ENCODE measurements around the gene LYST.
"Not testable (repeated sequence)": the region's sequence is repeated elsewhere in the genome, so short reads cannot be mapped to it uniquely, and the experiment has no call there.

LYST gene

DNA sequence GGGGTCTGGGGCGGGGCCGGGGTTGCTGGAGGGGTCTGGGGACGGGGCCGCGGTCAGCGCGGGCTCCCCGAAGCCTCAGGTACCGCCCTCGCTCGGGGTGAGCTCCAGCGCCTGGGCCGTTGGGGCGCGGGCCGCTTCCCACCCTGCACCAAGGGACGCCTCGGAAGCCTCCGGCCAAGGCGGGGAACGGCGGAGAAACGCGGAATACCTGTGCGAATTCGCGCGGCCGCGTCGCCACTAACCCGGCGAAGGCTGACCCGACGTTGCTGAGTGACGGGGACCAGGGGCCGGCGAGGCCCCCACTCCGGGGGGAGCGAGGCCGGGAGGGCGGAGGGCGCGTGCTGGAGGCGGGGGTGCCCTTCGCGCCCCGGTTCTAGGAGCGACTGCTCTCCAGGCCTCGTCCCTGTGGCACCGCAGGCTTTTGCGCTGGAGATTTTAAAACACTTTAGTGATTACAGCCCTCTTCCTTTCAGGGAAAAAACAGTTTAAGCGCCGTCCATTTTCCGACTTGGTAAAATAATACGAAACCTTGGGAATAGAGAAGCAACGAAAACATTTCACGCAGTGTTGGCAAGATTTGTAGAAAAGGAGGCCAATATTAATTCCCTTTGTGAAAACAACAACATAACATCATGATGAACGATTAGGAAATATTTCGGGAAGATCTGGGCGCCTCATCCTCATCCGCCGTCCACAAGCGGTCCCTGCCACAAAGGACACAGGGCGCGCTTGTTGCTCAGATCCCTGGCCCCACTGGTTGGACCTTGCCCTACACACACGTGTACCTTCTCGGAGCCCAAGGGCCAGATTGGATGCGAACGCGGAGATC is 216.2 kb downstream of the LYST start:
- peak; percentile 48 for DNase-seq (ENCODE audit: low spot score)

DNA sequence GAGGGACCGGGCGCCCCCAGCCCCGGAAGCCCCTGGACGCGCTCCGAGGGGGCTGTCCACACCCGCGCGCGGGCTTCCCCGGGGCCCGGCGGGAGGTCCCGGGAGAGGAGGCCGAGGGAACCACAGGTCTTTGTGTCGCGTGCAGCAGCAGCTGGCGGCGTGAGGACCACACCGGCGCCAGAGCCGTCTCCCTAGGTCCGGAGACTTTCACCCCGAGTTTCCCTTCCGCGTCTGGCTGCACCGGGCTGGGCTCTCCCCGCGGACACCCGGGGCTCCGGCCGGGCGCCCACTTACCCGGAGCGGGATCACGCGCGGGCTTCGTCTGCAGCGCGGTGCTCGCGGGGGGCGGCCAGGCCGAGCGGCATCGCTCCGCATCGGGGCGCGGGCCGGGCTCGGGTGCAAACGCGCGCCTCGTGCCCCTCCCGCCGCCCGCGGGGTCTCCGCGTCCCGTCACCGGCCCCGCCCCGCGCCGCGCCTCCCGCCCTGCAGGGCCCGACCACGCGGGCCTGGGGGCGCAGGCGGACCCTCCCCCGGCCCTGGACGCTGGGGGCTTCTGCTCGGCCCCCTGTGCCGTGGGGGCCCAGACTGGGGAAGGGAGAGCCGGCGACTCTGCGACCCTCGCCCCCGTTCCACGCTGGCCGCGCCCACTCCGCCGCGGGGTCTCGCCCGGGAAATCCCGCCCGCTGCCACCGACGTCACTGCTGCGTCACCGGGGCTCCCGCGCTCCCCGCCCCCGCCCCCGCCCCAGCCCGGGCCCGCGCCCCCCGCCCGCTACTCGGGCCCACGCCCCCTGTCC is 217.1 kb downstream of the LYST start, which contains the start of gene GNG4:
Gene GNG4 (minus strand): TSS at position 417 of the 796 bp plus-strand sequence. CDS start 65,946 bp downstream, outside the sequence.
- DNase-seq (ENCODE audit: low spot score), result peak; percentile 81
- TF ChIP-seq, protein P1, sequence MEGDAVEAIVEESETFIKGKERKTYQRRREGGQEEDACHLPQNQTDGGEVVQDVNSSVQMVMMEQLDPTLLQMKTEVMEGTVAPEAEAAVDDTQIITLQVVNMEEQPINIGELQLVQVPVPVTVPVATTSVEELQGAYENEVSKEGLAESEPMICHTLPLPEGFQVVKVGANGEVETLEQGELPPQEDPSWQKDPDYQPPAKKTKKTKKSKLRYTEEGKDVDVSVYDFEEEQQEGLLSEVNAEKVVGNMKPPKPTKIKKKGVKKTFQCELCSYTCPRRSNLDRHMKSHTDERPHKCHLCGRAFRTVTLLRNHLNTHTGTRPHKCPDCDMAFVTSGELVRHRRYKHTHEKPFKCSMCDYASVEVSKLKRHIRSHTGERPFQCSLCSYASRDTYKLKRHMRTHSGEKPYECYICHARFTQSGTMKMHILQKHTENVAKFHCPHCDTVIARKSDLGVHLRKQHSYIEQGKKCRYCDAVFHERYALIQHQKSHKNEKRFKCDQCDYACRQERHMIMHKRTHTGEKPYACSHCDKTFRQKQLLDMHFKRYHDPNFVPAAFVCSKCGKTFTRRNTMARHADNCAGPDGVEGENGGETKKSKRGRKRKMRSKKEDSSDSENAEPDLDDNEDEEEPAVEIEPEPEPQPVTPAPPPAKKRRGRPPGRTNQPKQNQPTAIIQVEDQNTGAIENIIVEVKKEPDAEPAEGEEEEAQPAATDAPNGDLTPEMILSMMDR (IDR thresholded peaks at IDR 0.05; ENCODE audit: extremely low read depth, missing control alignments), result no peak

More for the DNA sequence above, 216.2 kb downstream of the LYST start:
- TF ChIP-seq, protein P1 (IDR thresholded peaks at IDR 0.05; ENCODE audit: extremely low read depth, missing control alignments), result no peak

DNA sequence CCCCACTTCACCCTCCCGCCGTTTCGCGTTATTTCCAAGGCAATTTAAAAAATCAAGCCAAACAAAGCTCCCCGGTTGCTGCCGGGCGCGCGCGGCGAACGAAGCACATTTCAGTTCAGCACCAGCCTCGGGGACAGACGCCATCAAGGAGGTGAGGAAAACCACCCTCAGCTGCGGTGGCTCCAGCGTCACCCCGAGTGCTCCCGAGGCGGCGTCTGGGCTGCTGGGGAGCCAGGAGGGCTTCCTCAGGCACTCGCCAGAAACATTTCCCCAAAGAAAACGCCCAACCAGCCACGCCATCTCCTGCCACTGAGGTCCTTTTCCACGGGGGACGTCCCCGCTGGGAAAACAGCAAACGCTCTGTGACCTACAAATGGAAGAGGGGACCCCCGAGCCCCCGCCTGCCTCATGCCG is 217.7 kb downstream of the LYST start:
- TF ChIP-seq, protein P1 (IDR thresholded peaks at IDR 0.05; ENCODE audit: extremely low read depth, missing control alignments), result no peak
- DNase-seq (ENCODE audit: low spot score), result peak; percentile 80

DNA sequence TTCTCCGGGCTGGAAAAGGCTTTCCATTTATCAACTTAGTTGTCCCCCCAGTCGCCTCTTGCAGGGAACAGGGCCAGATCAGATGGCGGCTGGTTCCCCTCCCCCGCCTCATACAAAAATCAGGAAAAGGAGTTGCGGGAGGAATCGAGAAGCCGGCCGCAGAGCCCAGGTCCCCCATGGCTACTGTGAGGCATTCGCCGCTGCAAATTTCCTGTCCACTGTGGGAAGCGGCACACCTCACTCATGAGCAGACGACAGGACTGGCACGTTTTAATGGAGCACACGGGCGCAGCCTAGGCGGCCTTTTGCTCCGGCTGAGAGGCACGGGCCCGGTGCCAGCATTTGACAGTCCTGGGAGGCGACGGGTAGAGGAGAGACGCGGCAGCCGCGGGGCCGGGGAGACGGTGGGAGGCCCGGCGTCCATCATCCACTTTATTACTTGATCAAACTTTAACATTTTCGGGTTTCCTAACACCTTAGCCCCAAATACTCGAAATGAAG is 218.2 kb downstream of the LYST start:
- DNase-seq (ENCODE audit: low spot score), result no peak
- TF ChIP-seq, protein P1 (IDR thresholded peaks at IDR 0.05; ENCODE audit: extremely low read depth, missing control alignments), result no peak

DNA sequence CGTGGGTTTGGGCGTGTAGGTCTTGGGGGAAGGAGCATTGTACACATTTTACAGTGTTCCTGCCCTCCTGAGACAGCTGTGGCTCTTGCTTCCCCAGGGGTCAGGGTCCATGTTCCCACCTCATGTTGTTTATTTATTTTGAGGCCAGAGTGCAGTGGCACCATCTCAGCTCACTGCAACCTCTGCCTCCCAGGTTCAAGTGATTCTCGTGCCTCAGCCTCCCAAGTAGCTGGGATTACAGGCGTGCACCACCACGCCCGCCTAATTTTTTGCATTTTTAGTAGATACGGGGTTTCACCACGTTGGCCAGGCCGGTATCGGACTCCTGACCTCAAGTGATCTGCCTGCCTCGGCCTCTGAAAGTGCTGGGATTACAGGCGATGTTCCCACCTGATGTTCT is 219.2 kb downstream of the LYST start:
- not testable (repeated sequence) for DNase-seq (ENCODE audit: low spot score)

DNA sequence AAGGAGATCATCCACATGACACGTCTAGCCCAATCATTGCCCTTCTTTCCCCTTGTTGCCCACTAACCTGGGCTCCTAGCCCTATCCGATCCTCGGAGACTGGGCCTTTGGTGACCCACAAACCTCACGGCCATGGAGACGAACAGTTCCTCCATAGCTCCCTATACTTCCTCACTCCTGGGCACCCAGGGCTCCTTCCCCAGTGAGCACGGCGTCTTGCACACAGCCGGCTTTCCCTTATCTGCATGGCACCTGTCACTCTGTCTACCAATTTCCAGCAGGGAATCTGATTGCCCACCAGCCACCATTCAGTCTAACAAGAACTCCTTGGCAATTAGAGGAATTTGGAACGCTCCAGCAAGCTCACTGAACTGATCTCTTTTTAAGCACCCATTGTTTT is 220.2 kb downstream of the LYST start:
- TF ChIP-seq, protein P1 (IDR thresholded peaks at IDR 0.05; ENCODE audit: extremely low read depth, missing control alignments), result no peak
- no peak for DNase-seq (ENCODE audit: low spot score)

DNA sequence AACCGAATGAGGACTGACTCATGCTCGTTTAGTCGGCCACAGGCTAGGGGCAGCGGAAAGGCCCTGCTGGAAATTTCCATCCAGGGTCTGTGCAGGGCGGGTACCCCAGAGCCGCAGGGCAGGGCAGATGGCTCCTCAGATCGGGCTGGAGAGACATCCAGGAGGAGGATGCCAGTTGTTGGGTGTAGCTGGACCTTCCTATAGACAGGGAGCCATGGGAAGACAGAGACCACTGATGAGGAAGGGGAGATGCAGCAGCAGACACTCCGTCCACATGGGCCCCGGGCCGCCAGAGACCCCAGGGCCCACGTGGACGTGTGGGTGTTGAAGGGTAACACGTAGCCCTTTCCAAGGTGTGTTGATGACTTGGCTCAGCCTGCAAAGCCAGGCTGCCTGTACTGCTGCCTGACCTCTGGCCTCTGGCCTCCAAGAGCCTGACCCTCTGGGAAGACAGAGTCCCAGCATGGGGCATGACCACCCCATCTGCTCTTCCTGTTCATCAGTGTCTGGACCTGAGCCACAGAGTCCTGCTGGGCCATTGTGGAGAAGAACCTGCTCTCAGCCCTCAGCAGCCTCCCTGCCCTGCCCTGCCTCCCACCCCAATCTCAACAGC is 221.9 kb downstream of the LYST start:
- TF ChIP-seq, protein P1 (IDR thresholded peaks at IDR 0.05; ENCODE audit: extremely low read depth, missing control alignments), result no peak
- no peak for DNase-seq (ENCODE audit: low spot score)

Measured in GM20000 (cell line).